Upper lobe of left lung (tissue), 6 donors: ENCODE measurements around the gene INPP5J. TPM values are rescaled to one million over a fixed set of nuclear protein-coding genes. Genes with fewer than 3 reads are reported as not detected.

ENCODE experiments used
- ATAC-seq, 2 donors: fragments of 200-7000 bp; cut with Tn5 transposase; one replicate each; pipeline ENCODE4 v1.9.1; 2022; ENCODE audit warnings: mild to moderate bottlenecking in 2 of 2, moderate library complexity in 2 of 2; ENCODE audit not compliant: low FRiP score in 2 of 2
- DNase-seq, 2 donors: peaks; one replicate each; pipeline ENCODE4 v3.0.0-alpha.2; 2019 to 2020
- H3K27ac ChIP-seq, 4 donors: fragments of 200-600 bp; sonication (generic); one replicate each; pipeline ENCODE4 v1.5.1; 2016 to 2019
- H3K27me3 ChIP-seq, 4 donors: fragments of 200-600 bp; sonication (generic); one replicate each; pipeline ENCODE4 v1.5.1; 2017 to 2019
- H3K36me3 ChIP-seq, 4 donors: fragments of 200-600 bp; sonication (generic); one replicate each; pipeline ENCODE4 v1.5.1; 2016 to 2019
- H3K4me1 ChIP-seq, 4 donors: fragments of 200-600 bp; sonication (generic); one replicate each; pipeline ENCODE4 v1.5.1; 2018 to 2019
- H3K4me3 ChIP-seq, 4 donors: fragments of 200-600 bp; sonication (generic); one replicate each; pipeline ENCODE4 v1.5.1; 2017 to 2019; ENCODE audit warnings: mild to moderate bottlenecking in 2 of 4, moderate library complexity in 1 of 4
- H3K9me3 ChIP-seq, 4 donors: fragments of 200-600 bp; sonication (generic); one replicate each; pipeline ENCODE4 v1.5.1; 2018 to 2019
- EP300 ChIP-seq, 4 donors: sonication (generic); formaldehyde crosslinking; IDR thresholded peaks; one replicate each; pipeline ENCODE4 v1.5.1; 2017; ENCODE audit warnings: antibody characterized with exemption in 4 of 4, control low read depth in 2 of 4
- POLR2A ChIP-seq, 4 donors: fragments of 450-650 bp; IDR thresholded peaks; one replicate each; pipeline ENCODE4 v1.5.1; 2016 to 2017; ENCODE audit warnings: antibody characterized with exemption in 4 of 4, mild to moderate bottlenecking in 2 of 4
- POLR2AphosphoS5 ChIP-seq, 2 donors: sonication (generic); formaldehyde crosslinking; IDR thresholded peaks; one replicate each; pipeline ENCODE4 v1.5.1; 2017; ENCODE audit warnings: antibody characterized with exemption in 2 of 2
- WGBS, 2 donors: methylation state at CpG; one replicate each; pipeline ENCODE4 v1.1.5; 2017 to 2018; 5-methylcytosine and 5-hydroxymethylcytosine counted together
- total RNA-seq, 6 donors: library from RNA; depleted of rRNA in 4 of 6; stranded (reverse); fragments of >200 nt in 4 of 6; gene quantifications; one replicate each; pipeline versions ENCODE4 v1.1.0 to v1.2.1, GENCODE V29; 2016 to 2021
- TF ChIP-seq, protein P1 (sequence below), 6 experiments: fragments of 450-650 bp in 4 of 6; fragments of 200-600 bp in 2 of 6; sonication (generic) in 2 of 6; IDR thresholded peaks; one replicate each; pipeline ENCODE4 v1.5.1; 2016 to 2019; ENCODE audit warnings: antibody characterized with exemption in 6 of 6
- donor health status: DM: no; HTN: no; CAD: no; lungs with moderate emphysema.
- donor health status: DM: no; HTN: yes; CAD: no; lungs with severe emphysema.

Gene INPP5J
- total RNA-seq, 6 donors from 2014 or later: 3.0 to 28.3 (median 6.2) TPM

DNA sequence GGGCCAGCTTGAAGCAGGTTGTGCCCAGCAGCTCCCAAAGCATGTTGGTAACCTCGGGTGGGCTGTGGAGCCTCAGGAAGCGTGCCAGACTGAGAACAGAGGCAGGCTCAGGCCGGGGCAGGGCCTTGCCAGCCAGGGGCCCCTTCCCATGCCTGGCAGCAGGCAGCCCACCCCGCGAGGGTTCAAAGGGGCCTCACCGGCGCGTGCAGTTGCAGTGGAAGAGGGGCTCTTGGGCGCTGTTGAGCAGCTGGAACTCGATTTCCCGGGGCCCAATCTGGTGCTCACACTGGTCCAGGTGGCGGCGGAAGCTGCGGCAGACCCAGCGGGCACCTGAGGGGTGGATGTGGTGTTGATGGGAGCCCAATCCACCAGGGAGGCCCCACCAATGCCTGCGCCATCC is 13.9 kb downstream of the INPP5J start:
- Histone ChIP-seq H3K9me3 (no peaks in the 10 kb centered on the region), H3K4me1 (peaks cover 0 to 9% (median 3%) of the 10 kb centered on the region in 4 donors), H3K27ac (no peak overlapping the region), H3K27me3 (no peaks in the 10 kb centered on the region), H3K4me3 (no peak overlapping the region), H3K36me3 (no peaks in the 10 kb centered on the region)
- ATAC-seq: no peak
- WGBS, 2 donors: 86 to 98% methylated on average over 15 to 16 of the region's 16 CpGs
- TF ChIP-seq EP300 (IDR thresholded peaks at IDR 0.05) (no peak), POLR2AphosphoS5 (IDR thresholded peaks at IDR 0.05) (no peak), POLR2A (IDR thresholded peaks at IDR 0.05) (no peak)
- TF ChIP-seq, protein P1, sequence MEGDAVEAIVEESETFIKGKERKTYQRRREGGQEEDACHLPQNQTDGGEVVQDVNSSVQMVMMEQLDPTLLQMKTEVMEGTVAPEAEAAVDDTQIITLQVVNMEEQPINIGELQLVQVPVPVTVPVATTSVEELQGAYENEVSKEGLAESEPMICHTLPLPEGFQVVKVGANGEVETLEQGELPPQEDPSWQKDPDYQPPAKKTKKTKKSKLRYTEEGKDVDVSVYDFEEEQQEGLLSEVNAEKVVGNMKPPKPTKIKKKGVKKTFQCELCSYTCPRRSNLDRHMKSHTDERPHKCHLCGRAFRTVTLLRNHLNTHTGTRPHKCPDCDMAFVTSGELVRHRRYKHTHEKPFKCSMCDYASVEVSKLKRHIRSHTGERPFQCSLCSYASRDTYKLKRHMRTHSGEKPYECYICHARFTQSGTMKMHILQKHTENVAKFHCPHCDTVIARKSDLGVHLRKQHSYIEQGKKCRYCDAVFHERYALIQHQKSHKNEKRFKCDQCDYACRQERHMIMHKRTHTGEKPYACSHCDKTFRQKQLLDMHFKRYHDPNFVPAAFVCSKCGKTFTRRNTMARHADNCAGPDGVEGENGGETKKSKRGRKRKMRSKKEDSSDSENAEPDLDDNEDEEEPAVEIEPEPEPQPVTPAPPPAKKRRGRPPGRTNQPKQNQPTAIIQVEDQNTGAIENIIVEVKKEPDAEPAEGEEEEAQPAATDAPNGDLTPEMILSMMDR (IDR thresholded peaks at IDR 0.05): no peak
- no peak for DNase-seq

DNA sequence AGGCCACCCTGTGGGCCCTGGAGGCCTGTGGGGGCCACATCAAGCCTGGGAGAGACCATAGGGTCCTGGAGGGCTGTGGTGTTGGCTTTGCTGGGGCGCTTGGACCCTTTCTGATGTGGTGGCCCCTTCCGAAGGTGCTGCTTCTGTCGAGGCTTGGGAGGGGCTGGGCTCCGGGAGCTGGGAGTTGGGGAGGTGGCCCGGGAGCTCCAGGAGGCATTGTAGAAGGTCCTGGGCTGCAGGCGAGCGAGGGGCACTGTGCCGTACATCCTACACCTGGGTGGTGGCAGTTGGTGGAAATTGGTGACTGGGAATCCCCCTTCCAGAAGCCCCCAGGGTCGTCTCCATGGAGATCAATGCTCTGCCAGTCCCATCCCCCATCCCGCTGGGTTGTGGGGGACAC is 15.0 kb downstream of the INPP5J start:
- H3K36me3 ChIP-seq: no peaks in the 10 kb centered on the region
- H3K9me3 ChIP-seq: no peaks in the 10 kb centered on the region
- H3K4me3 ChIP-seq: no peak overlapping the region
- TF ChIP-seq POLR2A (IDR thresholded peaks at IDR 0.05) (no peak), EP300 (IDR thresholded peaks at IDR 0.05) (no peak), POLR2AphosphoS5 (IDR thresholded peaks at IDR 0.05) (no peak)
- TF ChIP-seq, protein P1 (IDR thresholded peaks at IDR 0.05): no peak
- DNase-seq (no peak), ATAC-seq (no peak)
- 64 to 85% methylated on average over 4 to 10 of the region's 10 CpGs for WGBS, 2 donors
- no peak overlapping the region for H3K27ac ChIP-seq
- no peaks in the 10 kb centered on the region for H3K27me3 ChIP-seq
- peaks cover 0 to 7% (median 3%) of the 10 kb centered on the region in 4 donors for H3K4me1 ChIP-seq

DNA sequence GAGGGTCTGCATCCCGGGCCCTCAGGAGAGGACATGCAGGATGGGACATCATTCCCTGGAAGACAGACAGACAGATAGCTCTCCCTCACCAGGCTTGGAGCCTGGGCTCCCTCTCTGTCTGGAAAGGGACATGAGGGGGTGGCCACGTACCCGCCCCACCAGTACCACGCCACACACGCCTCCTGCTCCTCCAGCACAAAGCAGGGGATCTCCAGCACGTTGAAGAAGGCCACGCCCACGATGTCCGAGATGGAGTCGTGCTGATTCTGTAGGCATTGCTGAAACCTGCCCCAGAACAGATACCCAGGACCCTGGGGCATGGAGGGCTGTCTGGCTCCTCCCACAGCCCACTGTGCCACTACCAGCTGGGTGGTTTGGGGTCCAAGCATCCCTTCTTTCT is 15.4 kb downstream of the INPP5J start:
- ATAC-seq (no peak), DNase-seq (no peak)
- no peaks in the 10 kb centered on the region for H3K9me3 ChIP-seq
- 78% methylated on average over 10 of the region's 10 CpGs; no CpG with 5 or more reads in 1 of the 2 donors for WGBS, 2 donors
- H3K27ac ChIP-seq: no peak overlapping the region
- H3K36me3 ChIP-seq: no peaks in the 10 kb centered on the region
- no peak overlapping the region for H3K4me3 ChIP-seq
- no peak for TF ChIP-seq EP300 (IDR thresholded peaks at IDR 0.05)
- TF ChIP-seq, protein P1 (IDR thresholded peaks at IDR 0.05): no peak
- TF ChIP-seq POLR2A (IDR thresholded peaks at IDR 0.05): no peak
- TF ChIP-seq POLR2AphosphoS5 (IDR thresholded peaks at IDR 0.05): no peak
- H3K4me1 ChIP-seq: peaks cover 0 to 7% (median 3%) of the 10 kb centered on the region in 4 donors
- no peaks in the 10 kb centered on the region for H3K27me3 ChIP-seq

DNA sequence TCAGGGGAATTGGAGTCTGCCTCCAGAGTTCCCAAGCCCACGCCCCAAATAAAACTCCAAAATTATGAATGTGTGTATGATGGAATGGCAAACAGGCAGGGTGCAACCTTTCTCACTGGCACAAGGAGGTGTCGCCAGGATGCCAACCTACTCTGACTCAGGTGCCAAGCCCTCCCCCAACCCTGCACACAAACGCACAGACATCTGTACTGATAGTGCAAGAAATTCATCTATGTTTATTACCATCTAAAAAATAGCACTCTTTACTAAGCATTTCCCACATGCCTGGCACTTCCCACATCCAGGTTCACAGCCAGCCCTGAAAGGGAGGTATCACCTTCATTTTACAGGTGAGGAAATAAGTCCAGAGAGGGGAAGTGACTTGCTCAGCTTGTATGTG is 16.3 kb downstream of the INPP5J start:
- Histone ChIP-seq H3K36me3 (no peaks in the 10 kb centered on the region), H3K4me1 (peaks cover 0 to 7% (median 3%) of the 10 kb centered on the region in 4 donors), H3K4me3 (peak overlapping the region in 1 of 4 donors; percentile 44), H3K27ac (peak overlapping the region in 1 of 4 donors; percentile 5), H3K9me3 (no peaks in the 10 kb centered on the region), H3K27me3 (no peaks in the 10 kb centered on the region)
- DNase-seq (no peak), ATAC-seq (no peak)
- no peak for TF ChIP-seq EP300 (IDR thresholded peaks at IDR 0.05)
- no peak for TF ChIP-seq POLR2A (IDR thresholded peaks at IDR 0.05)
- TF ChIP-seq, protein P1 (IDR thresholded peaks at IDR 0.05): no peak
- no peak for TF ChIP-seq POLR2AphosphoS5 (IDR thresholded peaks at IDR 0.05)
- WGBS, 2 donors: 74 to 84% methylated on average over 3 of the region's 3 CpGs
